ENCODE results near the gene LRRC4C. TPM values are rescaled to one million over a fixed set of nuclear protein-coding genes. Genes with fewer than 3 reads are reported as not detected.

LRRC4C gene
- total and polyA plus RNA-seq, 4 donors, result 0.33 to 5.3 (median 0.43) TPM

DNA sequence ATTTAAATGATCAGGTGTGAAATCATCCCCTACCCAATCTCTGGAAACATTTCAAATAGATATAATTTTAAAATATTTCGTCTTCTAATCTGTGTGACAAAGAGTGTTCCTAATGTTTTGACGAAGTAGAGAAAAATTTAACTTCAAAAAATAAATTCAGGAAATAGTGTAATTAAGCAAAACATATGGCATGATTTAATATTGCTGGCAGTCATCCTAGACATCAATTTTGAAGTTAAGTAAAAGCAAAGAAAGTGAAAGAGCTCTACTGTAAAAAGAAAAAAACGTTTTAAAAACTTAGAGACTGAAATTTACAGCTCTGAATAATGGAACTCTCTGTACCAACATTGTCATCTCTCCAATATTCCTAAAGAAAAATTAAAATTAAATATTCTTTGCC is 1062.3 kb downstream of the LRRC4C start:
- TF ChIP-seq CTCF (IDR thresholded peaks at IDR 0.05; ENCODE audit: control extremely low read depth, extremely low read depth), result no peak
- Histone ChIP-seq H3K9ac (ENCODE audit: insufficient read depth in 1 of 2, low read length in 2 of 2) (no peak overlapping the region), H3K9me3 (ENCODE audit: control insufficient read depth in 4 of 4, insufficient read depth in 3 of 4, low read length in 3 of 4) (no peaks in the 10 kb centered on the region), H3K27ac (ENCODE audit: low read depth in 1 of 2, low read length in 1 of 2) (no peak overlapping the region), H3K4me1 (ENCODE audit: control insufficient read depth in 5 of 5, insufficient read depth in 5 of 5, low read length in 5 of 5) (no peaks in the 10 kb centered on the region), H3K4me3 (no peak overlapping the region), H3K36me3 (ENCODE audit: control insufficient read depth in 4 of 4, insufficient read depth in 4 of 4, low read length in 4 of 4) (no peaks in the 10 kb centered on the region), H3K27me3 (ENCODE audit: control insufficient read depth in 3 of 3, insufficient read depth in 3 of 3, low read length in 2 of 3) (no peaks in the 10 kb centered on the region)
- WGBS, 2 donors, result 42 to 57% methylated on average over 3 of the region's 3 CpGs
- ATAC-seq (ENCODE audit: insufficient read depth, low FRiP score) (no peak), DNase-seq (no peak)

GRCh38 chr11:40393511-40393910 is 1065.9 kb downstream of the LRRC4C start:
- Histone ChIP-seq H3K27me3 (ENCODE audit: control insufficient read depth in 3 of 3, insufficient read depth in 3 of 3, low read length in 2 of 3) (no peaks in the 10 kb centered on the region), H3K4me1 (ENCODE audit: control insufficient read depth in 5 of 5, insufficient read depth in 5 of 5, low read length in 5 of 5) (no peaks in the 10 kb centered on the region), H3K9ac (ENCODE audit: insufficient read depth in 1 of 2, low read length in 2 of 2) (no peak overlapping the region), H3K27ac (ENCODE audit: low read depth in 1 of 2, low read length in 1 of 2) (no peak overlapping the region), H3K36me3 (ENCODE audit: control insufficient read depth in 4 of 4, insufficient read depth in 4 of 4, low read length in 4 of 4) (no peaks in the 10 kb centered on the region), H3K4me3 (no peak overlapping the region), H3K9me3 (ENCODE audit: control insufficient read depth in 4 of 4, insufficient read depth in 3 of 4, low read length in 3 of 4) (no peaks in the 10 kb centered on the region)
- 87 to 88% methylated on average over 3 of the region's 3 CpGs for WGBS, 2 donors
- DNase-seq (no peak), ATAC-seq (ENCODE audit: insufficient read depth, low FRiP score) (no peak)
- TF ChIP-seq CTCF (IDR thresholded peaks at IDR 0.05; ENCODE audit: control extremely low read depth, extremely low read depth), result no peak

- Histone ChIP-seq H3K4me3 (no peak overlapping the region), H3K4me1 (ENCODE audit: control insufficient read depth in 5 of 5, insufficient read depth in 5 of 5, low read length in 5 of 5) (no peaks in the 10 kb centered on the region), H3K9me3 (ENCODE audit: control insufficient read depth in 4 of 4, insufficient read depth in 3 of 4, low read length in 3 of 4) (no peaks in the 10 kb centered on the region), H3K27ac (ENCODE audit: low read depth in 1 of 2, low read length in 1 of 2) (no peak overlapping the region), H3K9ac (ENCODE audit: insufficient read depth in 1 of 2, low read length in 2 of 2) (no peak overlapping the region), H3K36me3 (ENCODE audit: control insufficient read depth in 4 of 4, insufficient read depth in 4 of 4, low read length in 4 of 4) (no peaks in the 10 kb centered on the region), H3K27me3 (ENCODE audit: control insufficient read depth in 3 of 3, insufficient read depth in 3 of 3, low read length in 2 of 3) (no peaks in the 10 kb centered on the region)
- no peak for TF ChIP-seq CTCF (IDR thresholded peaks at IDR 0.05; ENCODE audit: control extremely low read depth, extremely low read depth)
- DNase-seq (no peak), ATAC-seq (ENCODE audit: insufficient read depth, low FRiP score) (no peak)
- WGBS, 2 donors, result 85 to 89% methylated on average over 3 of the region's 3 CpGs
Measured at GRCh38 chr11:40391679-40392078, 1067.8 kb downstream of the LRRC4C start.

DNA sequence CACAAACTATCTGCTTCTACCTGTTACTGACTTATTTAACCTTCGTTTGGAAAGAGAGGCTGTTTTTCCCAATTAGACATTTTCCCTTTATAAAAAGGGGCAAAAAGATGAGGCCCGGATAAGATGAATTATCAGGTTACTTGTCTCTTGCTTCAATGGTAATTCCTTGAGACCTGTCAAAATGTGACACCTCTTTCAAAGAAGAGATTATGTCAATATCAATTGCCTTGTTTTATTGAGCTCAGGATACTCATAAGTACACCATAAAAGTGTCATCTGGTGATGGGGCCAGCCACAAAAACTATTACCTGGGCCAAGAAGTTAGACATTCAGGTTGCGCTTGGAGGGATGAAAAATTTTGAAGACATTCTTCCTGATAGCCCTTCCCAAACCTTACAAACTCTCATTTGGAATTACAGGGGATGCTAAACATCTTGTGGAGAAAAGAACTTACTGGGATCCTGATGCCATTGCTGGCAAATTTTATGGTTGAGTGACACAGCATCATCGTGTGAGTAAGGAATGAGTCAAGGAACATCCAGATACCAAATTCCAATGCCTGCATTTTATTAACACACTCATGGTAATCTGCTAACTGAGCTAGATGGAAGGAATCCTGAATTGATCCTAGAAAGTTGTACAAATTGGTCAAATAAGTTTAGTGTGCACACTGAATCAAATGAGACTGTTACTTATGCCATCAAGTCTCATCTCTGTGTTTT is 1071.2 kb downstream of the LRRC4C start:
- no peaks in the 10 kb centered on the region for H3K36me3 ChIP-seq (ENCODE audit: control insufficient read depth in 4 of 4, insufficient read depth in 4 of 4, low read length in 4 of 4)
- no peak overlapping the region for H3K4me3 ChIP-seq
- no peaks in the 10 kb centered on the region for H3K9me3 ChIP-seq (ENCODE audit: control insufficient read depth in 4 of 4, insufficient read depth in 3 of 4, low read length in 3 of 4)
- no peak overlapping the region for H3K9ac ChIP-seq (ENCODE audit: insufficient read depth in 1 of 2, low read length in 2 of 2)
- ATAC-seq (ENCODE audit: insufficient read depth, low FRiP score), result no peak
- 78 to 83% methylated on average over 4 of the region's 4 CpGs for WGBS, 2 donors
- no peak for TF ChIP-seq CTCF (IDR thresholded peaks at IDR 0.05; ENCODE audit: control extremely low read depth, extremely low read depth)
- DNase-seq, result no peak
- no peaks in the 10 kb centered on the region for H3K27me3 ChIP-seq (ENCODE audit: control insufficient read depth in 3 of 3, insufficient read depth in 3 of 3, low read length in 2 of 3)
- no peaks in the 10 kb centered on the region for H3K4me1 ChIP-seq (ENCODE audit: control insufficient read depth in 5 of 5, insufficient read depth in 5 of 5, low read length in 5 of 5)
- H3K27ac ChIP-seq (ENCODE audit: low read depth in 1 of 2, low read length in 1 of 2), result no peak overlapping the region

All from lung (tissue), 12 donors.